ENCODE results near the gene SSU72. TPM values are rescaled to one million over a fixed set of nuclear protein-coding genes. Genes with fewer than 3 reads are reported as not detected.

SSU72 gene
- 90.7 to 106 TPM (median 100 TPM) in 5 replicates for total RNA-seq (2022; extraction: Qiagen RNA extraction)

DNA sequence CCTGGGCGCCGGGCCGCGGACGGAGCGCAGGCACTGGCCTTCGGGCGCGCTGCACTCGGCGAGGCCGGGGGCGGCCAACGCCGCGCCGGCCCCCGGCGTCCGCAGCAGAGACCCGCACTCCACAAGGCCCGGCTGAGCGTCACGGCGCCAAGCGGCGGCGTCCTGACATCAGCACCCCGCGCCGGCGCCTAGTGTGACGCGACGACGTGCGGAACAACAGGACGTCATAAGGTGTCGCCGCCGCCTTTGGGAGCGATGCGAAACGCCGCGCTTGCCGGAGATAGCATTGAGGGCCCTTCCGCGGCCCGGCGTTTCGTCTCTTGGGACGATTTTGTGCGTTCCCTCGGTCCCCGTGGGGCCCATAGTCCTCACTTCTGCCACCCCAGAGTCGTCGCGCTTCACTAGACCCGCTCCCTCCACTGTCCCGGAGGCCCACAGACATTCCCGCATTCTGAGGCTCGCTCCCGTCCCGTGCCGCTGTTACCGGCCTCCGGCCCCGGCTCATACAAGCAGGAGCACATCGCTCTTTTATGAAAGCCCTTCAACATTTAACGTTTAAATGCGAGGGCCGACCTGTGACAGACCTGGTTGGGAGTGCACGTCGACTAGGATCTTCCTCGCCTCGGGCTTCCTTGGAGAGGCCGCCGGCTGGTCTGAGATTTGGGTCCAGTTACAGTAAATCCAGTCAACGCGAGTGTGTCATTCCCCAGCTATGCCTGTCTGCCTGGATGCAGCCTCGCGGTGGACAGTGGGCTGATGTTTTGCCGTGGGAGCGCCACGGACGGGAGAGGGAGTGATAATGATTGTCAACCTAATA, at the start of gene SSU72:
TSS of gene SSU72 (minus strand) at position 143 of the 817 bp plus-strand sequence. CDS start 306 bp downstream, outside the sequence.

DNA sequence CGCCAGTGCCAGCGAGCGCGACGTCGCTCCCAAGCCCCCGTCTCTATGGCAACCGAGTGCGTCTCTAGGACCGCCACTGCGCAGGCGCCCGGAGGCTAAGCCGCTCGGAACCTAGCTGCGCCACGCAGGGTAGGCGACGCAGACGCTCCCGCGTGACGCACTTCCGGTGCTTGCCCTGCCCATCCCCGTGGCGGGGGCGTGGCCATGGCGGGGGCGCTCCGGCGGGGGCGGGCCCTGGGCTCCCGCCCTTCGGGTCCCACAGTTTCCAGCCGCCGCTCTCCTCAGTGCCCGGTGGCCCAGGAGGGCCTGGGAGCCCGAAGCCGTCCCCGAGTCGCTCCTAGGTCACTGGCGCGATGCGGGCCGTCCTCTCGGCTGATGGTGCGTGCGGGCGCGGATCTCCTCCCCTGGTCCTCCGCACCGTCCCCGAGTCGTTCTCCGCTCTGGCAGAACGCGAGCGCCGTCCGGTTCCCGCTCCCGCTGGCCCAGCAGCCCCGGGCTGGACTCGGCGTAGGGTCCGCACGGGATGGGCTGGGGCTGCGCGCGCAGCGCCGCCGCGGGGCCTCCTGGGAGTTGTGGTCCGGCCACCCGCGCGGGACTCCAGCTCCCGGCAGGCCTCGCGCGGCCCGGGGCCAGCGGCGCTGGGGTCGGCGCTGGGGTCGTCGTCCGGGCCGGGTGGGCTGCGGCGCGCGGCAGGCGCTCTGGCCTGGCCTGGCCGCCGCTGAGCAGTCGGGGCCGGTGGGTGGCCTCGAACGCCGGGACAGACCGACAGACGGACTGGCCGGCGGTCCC, 40.8 kb upstream of the SSU72 start, which contains the start of gene MIB2:
TSS of gene MIB2 (plus strand) at position 245 of the 789 bp plus-strand sequence. CDS start 7,953 bp downstream, outside the sequence.

DNA sequence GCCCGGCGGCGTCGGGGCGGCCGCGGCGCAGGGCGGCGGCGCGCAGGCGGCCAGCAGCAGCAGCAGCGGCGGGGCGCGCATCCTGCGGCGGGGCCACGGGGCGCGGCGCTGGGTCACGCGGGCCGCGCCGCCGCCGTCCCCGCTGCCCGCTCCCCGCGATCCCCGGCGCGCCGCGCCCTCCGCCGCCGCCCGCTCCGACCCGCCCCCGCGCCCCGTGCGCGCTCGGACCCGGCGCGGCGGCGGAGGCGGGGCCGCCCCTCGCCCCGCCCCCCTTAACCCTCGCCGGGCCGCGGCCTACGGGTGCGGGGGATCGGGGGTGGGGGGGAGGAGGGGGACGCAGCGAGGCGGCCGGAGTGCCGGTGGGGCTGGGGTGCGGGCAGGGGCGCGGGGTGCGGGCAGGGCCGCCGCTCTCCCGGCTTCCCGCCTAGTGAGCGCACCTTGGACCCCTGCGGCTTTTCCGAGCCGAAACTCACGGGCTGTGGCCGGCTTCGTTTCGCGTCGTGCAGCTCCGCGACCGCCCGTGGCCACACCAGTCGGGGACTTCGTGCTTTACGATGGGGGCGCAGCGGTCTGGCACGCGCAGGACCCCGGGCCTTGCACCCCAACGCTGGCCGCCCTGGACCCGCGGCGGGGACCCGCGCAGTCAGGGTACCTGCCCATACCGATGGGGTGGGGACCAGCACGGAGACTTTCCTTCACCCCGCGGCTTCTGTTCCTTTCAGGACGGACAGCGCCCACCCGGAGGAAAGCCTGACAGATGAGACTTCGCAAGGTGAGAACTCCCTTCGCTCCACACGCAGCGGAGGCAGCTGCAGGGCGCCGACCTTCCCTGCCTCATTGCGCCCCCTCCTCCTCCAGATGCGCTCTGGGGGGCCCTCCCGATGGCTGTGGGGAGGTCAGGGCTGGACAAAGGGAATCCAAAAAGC, 25.5 kb upstream of the SSU72 start, which contains the start of gene FNDC10:
TSS of gene FNDC10 (minus strand) at position 201 of the 926 bp plus-strand sequence. CDS start at position 81, 120 bp downstream.

DNA sequence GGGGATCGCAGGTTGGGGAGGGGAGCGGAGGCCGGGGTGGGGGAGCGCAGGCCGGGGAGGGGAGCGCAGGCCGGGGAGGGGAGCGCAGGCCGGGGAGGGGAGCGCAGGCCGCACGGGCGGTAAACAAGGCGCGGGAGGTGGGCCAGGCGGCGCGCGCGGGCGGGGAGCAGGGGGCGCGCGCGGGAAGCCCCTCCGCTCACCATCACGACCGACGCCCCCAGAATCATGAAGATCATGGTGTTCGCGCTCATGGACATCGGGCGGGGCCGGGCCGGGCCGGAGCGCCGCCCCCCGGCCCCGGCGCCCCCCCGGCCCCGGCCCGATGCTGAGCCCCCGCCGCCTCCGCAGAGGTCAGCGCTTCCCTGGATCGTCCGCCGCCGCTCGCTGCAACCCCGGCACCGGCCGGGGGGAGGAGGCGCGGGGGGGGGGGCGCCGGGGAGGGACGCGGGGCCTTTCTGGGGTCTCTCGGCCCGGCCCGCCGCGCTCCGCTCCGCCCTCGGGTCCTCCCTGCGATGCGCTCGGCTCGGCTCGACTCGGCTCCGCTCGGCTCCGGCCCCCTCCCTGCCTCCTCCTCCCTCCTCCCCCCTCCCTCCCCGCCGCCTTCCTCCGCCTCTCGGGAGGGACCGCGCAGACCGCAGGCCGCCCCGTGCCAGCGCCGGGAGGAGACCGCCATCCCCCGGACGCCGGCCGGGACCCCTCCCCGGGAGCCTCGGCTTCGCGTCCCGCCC, 34.4 kb downstream of the SSU72 start, which contains the start of gene TMEM240:
TSS of gene TMEM240 (minus strand) at position 535 of the 728 bp plus-strand sequence. CDS start at position 257, 278 bp downstream.

DNA sequence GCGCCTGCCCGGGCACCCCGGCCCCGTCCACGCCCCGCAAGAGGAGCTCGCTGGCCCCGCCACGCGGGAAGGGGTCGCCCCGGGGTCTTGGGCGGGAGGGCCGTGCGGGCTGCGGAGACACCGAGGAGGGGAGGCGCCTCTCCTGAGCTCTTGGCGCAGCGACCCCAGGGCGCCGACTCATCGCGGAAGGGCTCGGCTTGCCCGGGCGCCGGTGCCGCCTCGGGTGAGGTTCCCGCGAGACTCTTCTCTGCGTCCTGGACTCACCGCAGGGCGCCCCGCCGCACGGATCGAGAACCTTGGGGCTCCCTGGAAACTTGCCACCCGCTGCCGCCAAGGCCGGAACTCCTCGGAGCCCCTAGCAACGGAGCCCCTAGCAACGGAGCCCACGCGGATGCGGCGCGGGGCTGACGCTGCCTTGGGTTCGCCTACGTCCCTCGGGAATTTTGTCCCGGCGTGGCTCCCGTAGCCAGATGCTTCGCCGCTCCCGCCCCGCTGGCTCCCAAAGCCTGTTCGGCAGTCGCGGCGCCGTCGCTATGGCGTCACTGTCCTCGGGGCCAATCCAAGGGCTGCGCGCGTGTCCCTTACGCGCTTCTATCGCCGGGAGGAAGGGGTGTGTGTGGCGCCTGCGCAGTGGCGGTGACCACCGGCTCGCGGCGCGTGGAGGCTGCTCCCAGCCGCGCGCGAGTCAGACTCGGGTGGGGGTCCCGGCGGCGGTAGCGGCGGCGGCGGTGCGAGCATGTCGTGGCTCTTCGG, 63.0 kb downstream of the SSU72 start, which contains the start of gene ATAD3A:
TSS of gene ATAD3A (plus strand) at position 630 of the 753 bp plus-strand sequence. CDS start at position 737, 107 bp downstream.

Other genes starting within 250 kb of the SSU72 start
- 0.14 to 0.30 TPM (median 0.16 TPM) in 5 replicates for gene TAS1R3, start 243.6 kb downstream of the SSU72 start, total RNA-seq (2022; extraction: Qiagen RNA extraction)
- gene DVL1, start 225.4 kb downstream of the SSU72 start, total RNA-seq (2022; extraction: Qiagen RNA extraction) = 38.7 to 77.6 TPM (median 66.9 TPM) in 5 replicates
- gene MXRA8, start 216.3 kb downstream of the SSU72 start, total RNA-seq (2022; extraction: Qiagen RNA extraction) = 0.19 to 0.46 TPM (median 0.32 TPM) in 4 of 5 replicates, not detected in the other
- gene AURKAIP1, start 199.7 kb downstream of the SSU72 start, total RNA-seq (2022; extraction: Qiagen RNA extraction) = 107 to 186 TPM (median 170 TPM) in 5 replicates
- 42.1 to 63.9 TPM (median 54.3 TPM) in 5 replicates for gene CCNL2, start 175.5 kb downstream of the SSU72 start, total RNA-seq (2022; extraction: Qiagen RNA extraction)
- 130 to 166 TPM (median 137 TPM) in 5 replicates for gene MRPL20, start 167.6 kb downstream of the SSU72 start, total RNA-seq (2022; extraction: Qiagen RNA extraction)
- 0.07 to 0.19 TPM in 2 of 5 replicates, not detected in the others for gene ANKRD65, start 153.6 kb downstream of the SSU72 start, total RNA-seq (2022; extraction: Qiagen RNA extraction)
- gene VWA1, start 139.2 kb downstream of the SSU72 start, total RNA-seq (2022; extraction: Qiagen RNA extraction) = 3.6 to 14.7 TPM (median 14.1 TPM) in 5 replicates
- not detected in 5 replicates for gene ATAD3C, start 125.2 kb downstream of the SSU72 start, total RNA-seq (2022; extraction: Qiagen RNA extraction)
- gene ATAD3B, start 103.1 kb downstream of the SSU72 start, total RNA-seq (2022; extraction: Qiagen RNA extraction) = 1.2 to 3.6 TPM (median 3.0 TPM) in 5 replicates
- gene ATAD3A, start 62.7 kb downstream of the SSU72 start, total RNA-seq (2022; extraction: Qiagen RNA extraction) = 28.1 to 41.2 TPM (median 37.2 TPM) in 5 replicates
- gene TMEM240, start 34.2 kb downstream of the SSU72 start, total RNA-seq (2022; extraction: Qiagen RNA extraction) = 0.24 to 1.1 TPM (median 0.32 TPM) in 5 replicates
- 5.8 to 8.8 TPM (median 8.1 TPM) in 5 replicates for gene FNDC10, start 25.3 kb upstream of the SSU72 start, total RNA-seq (2022; extraction: Qiagen RNA extraction)
- gene MIB2, start 40.6 kb upstream of the SSU72 start, total RNA-seq (2022; extraction: Qiagen RNA extraction) = 7.2 to 20.5 TPM (median 19.5 TPM) in 5 replicates
- 0.18 to 1.2 TPM (median 0.64 TPM) in 5 replicates for gene MMP23B, start 57.3 kb upstream of the SSU72 start, total RNA-seq (2022; extraction: Qiagen RNA extraction)
- gene CDK11B, start 84.1 kb upstream of the SSU72 start, total RNA-seq (2022; extraction: Qiagen RNA extraction) = 24.2 to 26.3 TPM (median 25.5 TPM) in 5 replicates
- gene SLC35E2B, start 117.9 kb upstream of the SSU72 start, total RNA-seq (2022; extraction: Qiagen RNA extraction) = 9.2 to 13.4 TPM (median 12.5 TPM) in 5 replicates
- 18.0 to 28.0 TPM (median 22.9 TPM) in 5 replicates for gene CDK11A, start 149.5 kb upstream of the SSU72 start, total RNA-seq (2022; extraction: Qiagen RNA extraction)
- 28.5 to 43.1 TPM (median 39.8 TPM) in 5 replicates for gene NADK, start 203.6 kb upstream of the SSU72 start, total RNA-seq (2022; extraction: Qiagen RNA extraction)